Cardiac atrium fibroblast (primary cell): ENCODE results near the gene MEP1B. TPM values are rescaled to one million over a fixed set of nuclear protein-coding genes. Genes with fewer than 3 reads are reported as not detected.

Experiments used
- total RNA-seq: library from RNA; depleted of rRNA; stranded (reverse); fragments of >200 nt; gene quantifications from 2 replicates; pipeline ENCODE4 v1.2.3, GENCODE V29; 2015

Gene MEP1B
- total RNA-seq: not detected in 2 replicates

GRCh38 chr18:32189790-32190189, at the start of gene MEP1B:
MEP1B (plus strand) TSS chr18:32190039; CDS start chr18:32190071, 32 bp downstream.

Other genes with a start within 250 kb of the MEP1B start
- 18.6 and 22.7 TPM in 2 replicates for gene TRAPPC8, start 246.9 kb upstream of the MEP1B start, total RNA-seq
- 0.16 and 0.36 TPM in 2 replicates for gene RNF125, start 171.2 kb upstream of the MEP1B start, total RNA-seq
- 19.4 and 55.2 TPM in 2 replicates for gene RNF138, start 98.2 kb upstream of the MEP1B start, total RNA-seq